ENCODE measurements around the gene MREG.
"Not testable (repeated sequence)": the region's sequence is repeated elsewhere in the genome, so short reads cannot be mapped to it uniquely, and the experiment has no call there.

GRCh38 chr2:215957354-215958122 lies 55.8 kb downstream of the MREG start:
- TF ChIP-seq CTCF (IDR thresholded peaks at IDR 0.05; ENCODE audit: low read length); EZH2 (IDR thresholded peaks at IDR 0.05; ENCODE audit: borderline replicate concordance, low read length): not testable (repeated sequence)
